Glutamatergic neuron (in vitro differentiated cells): Measurements from ENCODE around the gene SLC25A13. TPM values are rescaled to one million over a fixed set of nuclear protein-coding genes. Genes with fewer than 3 reads are reported as not detected.
"Not testable (repeated sequence)": the region's sequence is repeated elsewhere in the genome, so short reads cannot be mapped to it uniquely, and the experiment has no call there.

Source experiments
- DNase-seq: peaks from one replicate; pipeline ENCODE4 v3.0.0; 2022
- H3K27ac Mint-ChIP-seq: one replicate; pipeline ENCODE4 v1.8.0; 2020; ENCODE audit warnings: mild to moderate bottlenecking, mixed read lengths, inconsistent platforms; ENCODE audit not compliant: unreplicated experiment
- H3K27me3 Mint-ChIP-seq: one replicate; pipeline ENCODE4 v1.8.0; 2020; ENCODE audit warnings: mild to moderate bottlenecking, moderate library complexity, mixed read lengths, inconsistent platforms; ENCODE audit not compliant: unreplicated experiment
- H3K36me3 Mint-ChIP-seq: one replicate; pipeline ENCODE4 v1.8.0; 2020; ENCODE audit warnings: mild to moderate bottlenecking, mixed read lengths, inconsistent platforms; ENCODE audit not compliant: unreplicated experiment
- H3K4me1 Mint-ChIP-seq: one replicate; pipeline ENCODE4 v1.8.0; 2020; ENCODE audit warnings: mild to moderate bottlenecking, low read depth, mixed read lengths, inconsistent platforms; ENCODE audit not compliant: unreplicated experiment
- H3K4me3 Mint-ChIP-seq: one replicate; pipeline ENCODE4 v1.8.0; 2020; ENCODE audit warnings: mild to moderate bottlenecking, mixed read lengths, inconsistent platforms; ENCODE audit not compliant: unreplicated experiment
- H3K9me3 Mint-ChIP-seq: one replicate; pipeline ENCODE4 v1.8.0; 2020; ENCODE audit warnings: mild to moderate bottlenecking, moderate library complexity, mixed read lengths, inconsistent platforms; ENCODE audit not compliant: unreplicated experiment
- total RNA-seq: library from RNA; stranded (reverse); fragmentation: NEBNext Ultra II Directional; extraction: Animal tissue kit (Norgen Biotek cat#: 25700); gene quantifications from one replicate; pipeline ENCODE4 v1.2.1, GENCODE V29; 2021; ENCODE audit not compliant: unreplicated experiment
- TF ChIP-seq, protein P1 (sequence below): fragments of 200-600 bp; sonication (generic); IDR thresholded peaks from one replicate; pipeline ENCODE4 v1.5.0; 2021; ENCODE audit not compliant: partially characterized antibody, unreplicated experiment

Gene SLC25A13
- total RNA-seq, 1 donor from 2014 or later: 48.5 TPM

DNA sequence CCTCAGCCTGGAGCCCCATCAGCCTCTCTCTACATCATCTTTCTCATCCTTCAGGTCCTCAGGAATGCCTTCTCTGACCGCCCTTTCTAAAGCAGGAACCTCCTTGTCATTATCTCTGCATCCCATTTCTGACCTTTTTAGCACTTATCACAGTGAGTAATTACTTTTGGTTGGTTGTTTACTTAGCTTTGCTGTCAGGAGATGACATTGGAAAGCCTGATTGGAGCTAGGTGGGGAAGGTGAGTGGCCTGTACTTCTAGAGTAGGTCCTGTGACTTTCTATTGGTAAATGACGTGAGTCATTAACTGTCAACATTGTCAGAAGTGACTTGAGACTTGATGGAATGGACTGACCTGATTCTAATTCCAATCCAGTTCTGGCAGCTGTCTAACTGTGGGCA is 9.3 kb upstream of the SLC25A13 start:
- Mint-ChIP-seq H3K9me3 (no peaks in the 10 kb centered on the region), H3K27me3 (peaks cover 2% of the 10 kb centered on the region), H3K36me3 (no peaks in the 10 kb centered on the region), H3K4me3 (peak overlapping the region; percentile 9), H3K4me1 (peaks cover 13% of the 10 kb centered on the region), H3K27ac (no peak overlapping the region)
- DNase-seq: no peak
- TF ChIP-seq, protein P1, sequence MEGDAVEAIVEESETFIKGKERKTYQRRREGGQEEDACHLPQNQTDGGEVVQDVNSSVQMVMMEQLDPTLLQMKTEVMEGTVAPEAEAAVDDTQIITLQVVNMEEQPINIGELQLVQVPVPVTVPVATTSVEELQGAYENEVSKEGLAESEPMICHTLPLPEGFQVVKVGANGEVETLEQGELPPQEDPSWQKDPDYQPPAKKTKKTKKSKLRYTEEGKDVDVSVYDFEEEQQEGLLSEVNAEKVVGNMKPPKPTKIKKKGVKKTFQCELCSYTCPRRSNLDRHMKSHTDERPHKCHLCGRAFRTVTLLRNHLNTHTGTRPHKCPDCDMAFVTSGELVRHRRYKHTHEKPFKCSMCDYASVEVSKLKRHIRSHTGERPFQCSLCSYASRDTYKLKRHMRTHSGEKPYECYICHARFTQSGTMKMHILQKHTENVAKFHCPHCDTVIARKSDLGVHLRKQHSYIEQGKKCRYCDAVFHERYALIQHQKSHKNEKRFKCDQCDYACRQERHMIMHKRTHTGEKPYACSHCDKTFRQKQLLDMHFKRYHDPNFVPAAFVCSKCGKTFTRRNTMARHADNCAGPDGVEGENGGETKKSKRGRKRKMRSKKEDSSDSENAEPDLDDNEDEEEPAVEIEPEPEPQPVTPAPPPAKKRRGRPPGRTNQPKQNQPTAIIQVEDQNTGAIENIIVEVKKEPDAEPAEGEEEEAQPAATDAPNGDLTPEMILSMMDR: no peak

GRCh38 chr7:96330193-96330592 is 8.3 kb upstream of the SLC25A13 start:
- Mint-ChIP-seq H3K36me3 (no peaks in the 10 kb centered on the region), H3K27ac (no peak overlapping the region), H3K4me3 (no peak overlapping the region), H3K27me3 (no peaks in the 10 kb centered on the region), H3K9me3 (no peaks in the 10 kb centered on the region), H3K4me1 (peaks cover 13% of the 10 kb centered on the region)
- no peak for DNase-seq
- TF ChIP-seq, protein P1: no peak

DNA sequence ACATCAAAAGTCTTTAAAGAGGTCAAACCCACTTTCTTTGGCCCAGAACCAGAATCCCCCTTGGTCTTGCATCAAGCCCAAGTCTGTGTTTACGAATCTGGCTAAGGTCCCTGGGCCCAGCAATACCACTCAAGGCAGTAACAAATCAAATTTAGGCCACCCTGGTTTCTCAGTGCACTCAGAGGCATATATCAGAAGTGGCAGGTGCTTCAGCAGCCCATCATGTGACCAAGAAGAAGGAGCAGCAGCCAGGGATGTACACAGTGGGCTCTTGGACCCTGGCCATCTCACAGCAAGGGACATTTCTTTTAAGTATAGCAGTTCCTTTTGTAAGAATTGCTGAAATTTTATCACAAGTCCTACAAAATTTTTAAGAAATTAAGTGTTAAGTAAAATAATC is 7.3 kb upstream of the SLC25A13 start:
- Mint-ChIP-seq H3K4me1 (peaks cover 13% of the 10 kb centered on the region), H3K27ac (no peak overlapping the region), H3K27me3 (no peaks in the 10 kb centered on the region), H3K9me3 (no peaks in the 10 kb centered on the region), H3K4me3 (no peak overlapping the region), H3K36me3 (no peaks in the 10 kb centered on the region)
- DNase-seq: no peak
- TF ChIP-seq, protein P1: no peak

GRCh38 chr7:96328016-96328415 is 6.1 kb upstream of the SLC25A13 start:
- Mint-ChIP-seq H3K27ac (peak overlapping the region; percentile 62), H3K9me3 (no peaks in the 10 kb centered on the region), H3K27me3 (no peaks in the 10 kb centered on the region), H3K4me1 (peaks cover 13% of the 10 kb centered on the region), H3K36me3 (no peaks in the 10 kb centered on the region), H3K4me3 (no peak overlapping the region)
- TF ChIP-seq, protein P1: no peak
- no peak for DNase-seq

DNA sequence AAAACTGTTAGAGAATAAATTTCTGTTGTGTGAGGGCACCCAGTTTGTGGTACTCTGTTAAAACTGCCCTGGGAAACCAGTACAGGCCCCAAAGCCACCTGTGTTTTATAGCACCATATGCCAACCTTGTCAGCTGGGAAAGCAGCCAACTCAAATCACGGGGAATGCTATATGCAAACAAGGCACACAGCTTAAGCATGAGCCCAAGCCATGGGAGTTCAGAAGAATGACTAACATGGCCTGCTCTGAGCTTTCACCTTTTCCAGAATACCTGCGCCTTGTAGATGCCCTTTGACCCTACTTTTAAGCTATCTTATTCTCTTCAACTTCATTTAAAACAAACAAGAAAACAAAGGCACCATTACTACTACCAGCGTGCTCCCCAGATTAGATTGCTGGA is 5.5 kb upstream of the SLC25A13 start:
- Mint-ChIP-seq H3K36me3 (no peaks in the 10 kb centered on the region), H3K27me3 (no peaks in the 10 kb centered on the region)
- TF ChIP-seq, protein P1: no peak

GRCh38 chr7:96326752-96327151 is 4.9 kb upstream of the SLC25A13 start:
- H3K9me3 Mint-ChIP-seq, H3K36me3 Mint-ChIP-seq, H3K4me3 Mint-ChIP-seq, DNase-seq, H3K27me3 Mint-ChIP-seq, H3K27ac Mint-ChIP-seq: not testable (repeated sequence)
- H3K4me1 Mint-ChIP-seq: peaks cover 13% of the 10 kb centered on the region

More for the DNA sequence above, 5.5 kb upstream of the SLC25A13 start:
- no peaks in the 10 kb centered on the region for H3K9me3 Mint-ChIP-seq
- DNase-seq: no peak
- no peak overlapping the region for H3K27ac Mint-ChIP-seq
- H3K4me1 Mint-ChIP-seq: peaks cover 13% of the 10 kb centered on the region
- no peak overlapping the region for H3K4me3 Mint-ChIP-seq
